Smooth muscle cell (in vitro differentiated cells): ENCODE measurements around the gene DDX39B. TPM values are rescaled to one million over a fixed set of nuclear protein-coding genes. Genes with fewer than 3 reads are reported as not detected.
A peak's percentile ranks its signal among the peaks of the same experiment; 100 is the strongest.

Experiments used
- DNase-seq: peaks from one replicate; lab custom pipeline; 2025; ENCODE audit not compliant: unreplicated experiment; lab: John Stamatoyannopoulos, UW
- H2AFZ ChIP-seq: fragments of 200-600 bp; sonication (generic); 2 replicates; pipeline ENCODE4 v1.6.0; 2016; ENCODE audit warnings: antibody characterized with exemption, low read depth, mild to moderate bottlenecking
- H3F3A ChIP-seq: fragments of 200-600 bp; sonication (generic); 2 replicates; pipeline ENCODE4 v1.6.0; 2017; ENCODE audit warnings: antibody characterized with exemption, low read depth
- H3K27ac ChIP-seq: fragments of 200-600 bp; sonication (generic); 2 replicates; pipeline ENCODE4 v1.5.1; 2016; ENCODE audit warnings: low read depth, mild to moderate bottlenecking
- H3K27me3 ChIP-seq: fragments of 200-600 bp; sonication (generic); 2 replicates; pipeline ENCODE4 v1.6.1; 2016; ENCODE audit warnings: low read depth, mild to moderate bottlenecking
- H3K36me3 ChIP-seq: fragments of 200-600 bp; sonication (generic); 2 replicates; pipeline ENCODE4 v1.5.1; 2016; ENCODE audit warnings: low read depth
- H3K4me1 ChIP-seq: fragments of 200-600 bp; sonication (generic); 2 replicates; pipeline ENCODE4 v1.5.1; 2016; ENCODE audit warnings: low read depth
- H3K4me2 ChIP-seq: fragments of 200-600 bp; sonication (generic); 2 replicates; pipeline ENCODE4 v1.6.0; 2016; ENCODE audit warnings: mild to moderate bottlenecking
- H3K4me3 ChIP-seq: fragments of 200-600 bp; sonication (generic); 2 replicates; pipeline ENCODE4 v1.5.1; 2016; ENCODE audit warnings: mild to moderate bottlenecking
- H3K79me2 ChIP-seq: fragments of 200-600 bp; sonication (generic); 2 replicates; pipeline ENCODE4 v1.6.0; 2016; ENCODE audit warnings: low read depth, mild to moderate bottlenecking
- H3K9ac ChIP-seq: fragments of 200-600 bp; sonication (generic); 2 replicates; pipeline ENCODE4 v1.6.0; 2016; ENCODE audit warnings: low read depth
- H3K9me3 ChIP-seq: fragments of 200-600 bp; sonication (generic); replicated peaks from 2 replicates; pipeline ENCODE4 v1.5.1; 2016; ENCODE audit warnings: low read depth
- H4K20me1 ChIP-seq: fragments of 200-600 bp; sonication (generic); 2 replicates; pipeline ENCODE4 v1.6.0; 2016; ENCODE audit warnings: low read depth
- CTCF ChIP-seq: fragments of 200-600 bp; sonication (generic); IDR thresholded peaks from 2 replicates; pipeline ENCODE4 v1.5.1; 2017; ENCODE audit warnings: borderline replicate concordance, mild to moderate bottlenecking, antibody characterized with exemption; ENCODE audit not compliant: insufficient read depth, poor library complexity, severe bottlenecking
- WGBS: methylation state at CpG from one replicate; pipeline ENCODE4 v1.1.7; 2016; ENCODE audit warnings: low lambda C conversion rate; 5-methylcytosine and 5-hydroxymethylcytosine counted together
- polyA plus RNA-seq: library from polyadenylated mRNA; unstranded; fragments of >200 nt; fragmentation: Nextera tagmentation; extraction: Ambion mirVana; gene quantifications from 2 replicates; pipeline ENCODE4 v1.2.1, GENCODE V29; 2016
- small RNA-seq: library from RNA; depleted of rRNA; stranded (forward); fragments of <200 nt; gene quantifications from one replicate; pipeline ENCODE3, GENCODE V24; 2014
- total RNA-seq: library from RNA; depleted of rRNA; stranded (reverse); fragments of >200 nt; gene quantifications from 2 replicates; pipeline ENCODE4 v1.2.3, GENCODE V29; 2014

DDX39B gene
- total and polyA plus RNA-seq, 2 experiments from 2014 or later = 117 to 153 TPM

- H4K20me1 ChIP-seq = no peaks in the 10 kb centered on the region
- peaks cover 8% of the 10 kb centered on the region for H3K27me3 ChIP-seq
- H3K4me2 ChIP-seq = no peak overlapping the region
- no peak overlapping the region for H3K27ac ChIP-seq
- H3K79me2 ChIP-seq = no peaks in the 10 kb centered on the region
- WGBS = 85% methylated on average over 2 of the region's 2 CpGs
- no peak for TF ChIP-seq CTCF
- H3K4me3 ChIP-seq = no peak overlapping the region
- H3K36me3 ChIP-seq = no peaks in the 10 kb centered on the region
- no peaks in the 10 kb centered on the region for H3K9me3 ChIP-seq
- H3K4me1 ChIP-seq = no peaks in the 10 kb centered on the region
- H3F3A ChIP-seq = no peaks in the 10 kb centered on the region
- no peak for DNase-seq
- H3K9ac ChIP-seq = no peak overlapping the region
- H2AFZ ChIP-seq = no peak overlapping the region
Observed at GRCh38 chr6:31483392-31483791, 58.4 kb downstream of the DDX39B start.

- no peaks in the 10 kb centered on the region for H3K79me2 ChIP-seq
- no peaks in the 10 kb centered on the region for H4K20me1 ChIP-seq
- WGBS = 86% methylated on average over 11 of the region's 11 CpGs
- TF ChIP-seq CTCF = no peak
- peaks cover 8% of the 10 kb centered on the region for H3K27me3 ChIP-seq
- no peaks in the 10 kb centered on the region for H3F3A ChIP-seq
- no peak overlapping the region for H2AFZ ChIP-seq
- no peak overlapping the region for H3K4me2 ChIP-seq
- no peaks in the 10 kb centered on the region for H3K4me1 ChIP-seq
- H3K27ac ChIP-seq = no peak overlapping the region
- H3K4me3 ChIP-seq = no peak overlapping the region
- H3K9me3 ChIP-seq = no peaks in the 10 kb centered on the region
- H3K36me3 ChIP-seq = no peaks in the 10 kb centered on the region
- no peak for DNase-seq
- H3K9ac ChIP-seq = no peak overlapping the region
Observed at GRCh38 chr6:31480574-31480973, 61.2 kb downstream of the DDX39B start.

Small RNA genes within 50 kb of the gene (small RNA-seq; reads per million reads assigned to genes)
- gene AL663061.1 (not detected), gene RF00019 (not detected), gene SNORD117 (740 reads per million, percentile 100 among the genes with 10 or more reads in this experiment), gene SNORD84 (not detected)

Other genes starting within 250 kb of the DDX39B start
- gene HLA-B, start 184.8 kb downstream of the DDX39B start, total RNA-seq = 238 and 2,794 TPM in 2 replicates
- gene HLA-B, start 184.8 kb downstream of the DDX39B start, polyA plus RNA-seq = 605 and 646 TPM in 2 replicates
- 45.8 and 54.2 TPM in 2 replicates for gene MICA, start 138.4 kb downstream of the DDX39B start, total RNA-seq
- 60.8 and 61.5 TPM in 2 replicates for gene MICA, start 138.4 kb downstream of the DDX39B start, polyA plus RNA-seq
- gene MICB, start 43.9 kb downstream of the DDX39B start, total RNA-seq = 2.9 and 4.7 TPM in 2 replicates
- 1.4 and 2.4 TPM in 2 replicates for gene MICB, start 43.9 kb downstream of the DDX39B start, polyA plus RNA-seq
- gene MCCD1, start 13.0 kb downstream of the DDX39B start, total RNA-seq = not detected in 2 replicates
- not detected in 2 replicates for gene MCCD1, start 13.0 kb downstream of the DDX39B start, polyA plus RNA-seq
- 0.90 and 1.0 TPM in 2 replicates for gene ATP6V1G2, start 4.6 kb upstream of the DDX39B start, total RNA-seq
- gene ATP6V1G2, start 4.6 kb upstream of the DDX39B start, polyA plus RNA-seq = 2.3 and 2.4 TPM in 2 replicates
- 8.1 and 28.2 TPM in 2 replicates for gene NFKBIL1, start 5.6 kb upstream of the DDX39B start, total RNA-seq
- gene NFKBIL1, start 5.6 kb upstream of the DDX39B start, polyA plus RNA-seq = 23.5 and 25.9 TPM in 2 replicates
- gene LTA, start 30.3 kb upstream of the DDX39B start, total RNA-seq = 1.8 TPM in 1 of 2 replicates, not detected in the other
- gene LTA, start 30.3 kb upstream of the DDX39B start, polyA plus RNA-seq = 0.74 TPM in 1 of 2 replicates, not detected in the other
- 0.94 and 3.0 TPM in 2 replicates for gene TNF, start 33.6 kb upstream of the DDX39B start, total RNA-seq
- 1.5 and 2.4 TPM in 2 replicates for gene TNF, start 33.6 kb upstream of the DDX39B start, polyA plus RNA-seq
- gene LTB, start 40.4 kb upstream of the DDX39B start, total RNA-seq = 1.5 TPM in 1 of 2 replicates, not detected in the other
- 0.75 and 6.3 TPM in 2 replicates for gene LTB, start 40.4 kb upstream of the DDX39B start, polyA plus RNA-seq
- not detected in 2 replicates for gene LST1, start 44.3 kb upstream of the DDX39B start, total RNA-seq
- gene LST1, start 44.3 kb upstream of the DDX39B start, polyA plus RNA-seq = 1.4 and 1.7 TPM in 2 replicates
- not detected in 2 replicates for gene NCR3, start 51.0 kb upstream of the DDX39B start, total RNA-seq
- gene NCR3, start 51.0 kb upstream of the DDX39B start, polyA plus RNA-seq = 0.22 and 0.48 TPM in 2 replicates
- not detected in 2 replicates for gene AIF1, start 73.2 kb upstream of the DDX39B start, total RNA-seq
- gene AIF1, start 73.2 kb upstream of the DDX39B start, polyA plus RNA-seq = not detected in 2 replicates
- 44.7 and 47.6 TPM in 2 replicates for gene PRRC2A, start 78.7 kb upstream of the DDX39B start, total RNA-seq
- 58.0 and 75.3 TPM in 2 replicates for gene PRRC2A, start 78.7 kb upstream of the DDX39B start, polyA plus RNA-seq
- gene BAG6, start 110.7 kb upstream of the DDX39B start, total RNA-seq = 75.9 and 123 TPM in 2 replicates
- 74.8 and 85.8 TPM in 2 replicates for gene BAG6, start 110.7 kb upstream of the DDX39B start, polyA plus RNA-seq
- gene APOM, start 113.9 kb upstream of the DDX39B start, total RNA-seq = 2.3 and 2.7 TPM in 2 replicates
- gene APOM, start 113.9 kb upstream of the DDX39B start, polyA plus RNA-seq = 1.1 and 2.7 TPM in 2 replicates
- gene C6orf47, start 118.8 kb upstream of the DDX39B start, total RNA-seq = 7.1 and 8.9 TPM in 2 replicates
- 15.5 and 20.1 TPM in 2 replicates for gene C6orf47, start 118.8 kb upstream of the DDX39B start, polyA plus RNA-seq
- 12.5 and 17.2 TPM in 2 replicates for gene GPANK1, start 123.0 kb upstream of the DDX39B start, total RNA-seq
- 19.6 and 20.1 TPM in 2 replicates for gene GPANK1, start 123.0 kb upstream of the DDX39B start, polyA plus RNA-seq
- gene CSNK2B, start 124.1 kb upstream of the DDX39B start, total RNA-seq = 228 and 313 TPM in 2 replicates
- 195 and 226 TPM in 2 replicates for gene CSNK2B, start 124.1 kb upstream of the DDX39B start, polyA plus RNA-seq
- 1.5 and 7.5 TPM in 2 replicates for gene LY6G5B, start 128.0 kb upstream of the DDX39B start, total RNA-seq
- gene LY6G5B, start 128.0 kb upstream of the DDX39B start, polyA plus RNA-seq = 5.6 and 16.2 TPM in 2 replicates
- gene LY6G5C, start 139.1 kb upstream of the DDX39B start, total RNA-seq = 0.18 and 0.67 TPM in 2 replicates
- 3.8 and 5.2 TPM in 2 replicates for gene LY6G5C, start 139.1 kb upstream of the DDX39B start, polyA plus RNA-seq
- 24.9 and 32.8 TPM in 2 replicates for gene ABHD16A, start 161.3 kb upstream of the DDX39B start, total RNA-seq
- gene ABHD16A, start 161.3 kb upstream of the DDX39B start, polyA plus RNA-seq = 39.9 and 40.5 TPM in 2 replicates
- gene LY6G6F, start 164.9 kb upstream of the DDX39B start, total RNA-seq = not detected in 2 replicates
- not detected in 2 replicates for gene LY6G6F, start 164.9 kb upstream of the DDX39B start, polyA plus RNA-seq
- gene LY6G6D, start 173.3 kb upstream of the DDX39B start, total RNA-seq = not detected in 2 replicates
- gene LY6G6D, start 173.3 kb upstream of the DDX39B start, polyA plus RNA-seq = not detected in 2 replicates
- gene LY6G6C, start 179.7 kb upstream of the DDX39B start, total RNA-seq = 3.8 and 5.2 TPM in 2 replicates
- 3.9 and 7.2 TPM in 2 replicates for gene LY6G6C, start 179.7 kb upstream of the DDX39B start, polyA plus RNA-seq
- gene MPIG6B, start 181.4 kb upstream of the DDX39B start, total RNA-seq = 0.09 TPM in 1 of 2 replicates, not detected in the other
- 1.1 TPM in 1 of 2 replicates, not detected in the other for gene MPIG6B, start 181.4 kb upstream of the DDX39B start, polyA plus RNA-seq
- gene DDAH2, start 187.3 kb upstream of the DDX39B start, total RNA-seq = 62.9 and 104 TPM in 2 replicates
- gene DDAH2, start 187.3 kb upstream of the DDX39B start, polyA plus RNA-seq = 122 and 134 TPM in 2 replicates
- gene CLIC1, start 194.5 kb upstream of the DDX39B start, total RNA-seq = 373 and 417 TPM in 2 replicates
- gene CLIC1, start 194.5 kb upstream of the DDX39B start, polyA plus RNA-seq = 610 and 628 TPM in 2 replicates
- gene MSH5, start 198.0 kb upstream of the DDX39B start, total RNA-seq = 10.6 and 15.4 TPM in 2 replicates
- gene MSH5, start 198.0 kb upstream of the DDX39B start, polyA plus RNA-seq = 4.7 and 10.5 TPM in 2 replicates
- gene SAPCD1, start 220.7 kb upstream of the DDX39B start, total RNA-seq = not detected in 2 replicates
- 1.4 and 1.8 TPM in 2 replicates for gene SAPCD1, start 220.7 kb upstream of the DDX39B start, polyA plus RNA-seq
- 0.22 and 0.58 TPM in 2 replicates for gene VWA7, start 235.3 kb upstream of the DDX39B start, total RNA-seq
- gene VWA7, start 235.3 kb upstream of the DDX39B start, polyA plus RNA-seq = 0.08 and 0.28 TPM in 2 replicates